ENCODE results near the gene SLC43A1.

The SLC43A1 gene

GRCh38 chr11:57513911-57514537, 1.5 kb downstream of the SLC43A1 start:
- H3K4me1 ChIP-seq, result peaks cover 10% of the 10 kb centered on the region
- peak in 1 of 2 experiments; percentile 59 for DNase-seq (ENCODE audit: low spot score in 2 of 2)
- H3K9me3 ChIP-seq, result no peaks in the 10 kb centered on the region
- peak overlapping the region; percentile 83 for H3K4me3 ChIP-seq
- peaks cover 7% of the 10 kb centered on the region for H3K36me3 ChIP-seq (replicated peaks)
- H3K27me3 ChIP-seq (ENCODE audit: low read depth), result no peaks in the 10 kb centered on the region
- in situ Hi-C loops (cut with MboI; ENCODE audit: low sequenced_read_pairs), result no loop called here

GRCh38 chr11:57513452-57513795, 2.1 kb downstream of the SLC43A1 start:
- Histone ChIP-seq H3K9me3 (no peaks in the 10 kb centered on the region), H3K4me1 (peaks cover 10% of the 10 kb centered on the region), H3K27me3 (ENCODE audit: low read depth) (no peaks in the 10 kb centered on the region), H3K36me3 (replicated peaks) (peaks cover 7% of the 10 kb centered on the region), H3K4me3 (peak overlapping the region; percentile 83)
- in situ Hi-C loops (cut with MboI; ENCODE audit: low sequenced_read_pairs), result no loop called here
- DNase-seq (ENCODE audit: low spot score in 2 of 2), result no peak

GRCh38 chr11:57512646-57513451, 2.7 kb downstream of the SLC43A1 start:
- DNase-seq (ENCODE audit: low spot score in 2 of 2), result no peak
- H3K27me3 ChIP-seq (ENCODE audit: low read depth), result no peaks in the 10 kb centered on the region
- H3K4me1 ChIP-seq, result peaks cover 10% of the 10 kb centered on the region
- peak overlapping the region; percentile 83 for H3K4me3 ChIP-seq
- H3K9me3 ChIP-seq, result no peaks in the 10 kb centered on the region
- in situ Hi-C loops (cut with MboI; ENCODE audit: low sequenced_read_pairs), result no loop called here
- H3K36me3 ChIP-seq (replicated peaks), result peaks cover 7% of the 10 kb centered on the region

GRCh38 chr11:57511741-57512430, 3.6 kb downstream of the SLC43A1 start:
- Histone ChIP-seq H3K36me3 (replicated peaks) (peaks cover 14% of the 10 kb centered on the region), H3K27me3 (ENCODE audit: low read depth) (no peaks in the 10 kb centered on the region), H3K4me1 (peaks cover 10% of the 10 kb centered on the region), H3K9me3 (no peaks in the 10 kb centered on the region), H3K4me3 (no peak overlapping the region)
- no peak for DNase-seq (ENCODE audit: low spot score in 2 of 2)
- in situ Hi-C loops (cut with MboI; ENCODE audit: low sequenced_read_pairs), result no loop called here

- Histone ChIP-seq H3K27me3 (ENCODE audit: low read depth) (no peaks in the 10 kb centered on the region), H3K36me3 (replicated peaks) (peaks cover 34% of the 10 kb centered on the region), H3K9me3 (no peaks in the 10 kb centered on the region), H3K4me1 (peaks cover 5% of the 10 kb centered on the region), H3K4me3 (no peak overlapping the region)
- DNase-seq (ENCODE audit: low spot score in 2 of 2), result no peak
- in situ Hi-C loops (cut with MboI; ENCODE audit: low sequenced_read_pairs), result no loop called here
Observed at GRCh38 chr11:57508341-57509170, 6.9 kb downstream of the SLC43A1 start.

- no peaks in the 10 kb centered on the region for H3K27me3 ChIP-seq (ENCODE audit: low read depth)
- DNase-seq (ENCODE audit: low spot score in 2 of 2), result no peak
- in situ Hi-C loops (cut with MboI; ENCODE audit: low sequenced_read_pairs), result no loop called here
- H3K4me1 ChIP-seq, result peaks cover 4% of the 10 kb centered on the region
- peaks cover 27% of the 10 kb centered on the region for H3K36me3 ChIP-seq (replicated peaks)
- no peak overlapping the region for H3K4me3 ChIP-seq
- no peaks in the 10 kb centered on the region for H3K9me3 ChIP-seq
Observed at GRCh38 chr11:57506522-57506921, 9.0 kb downstream of the SLC43A1 start.

GRCh38 chr11:57504511-57504910, 11.0 kb downstream of the SLC43A1 start:
- in situ Hi-C loops (cut with MboI; ENCODE audit: low sequenced_read_pairs), result no loop called here
- no peaks in the 10 kb centered on the region for H3K9me3 ChIP-seq
- DNase-seq (ENCODE audit: low spot score in 2 of 2), result no peak
- peaks cover 33% of the 10 kb centered on the region for H3K36me3 ChIP-seq (replicated peaks)
- peaks cover 5% of the 10 kb centered on the region for H3K4me1 ChIP-seq
- no peak overlapping the region for H3K4me3 ChIP-seq
- no peaks in the 10 kb centered on the region for H3K27me3 ChIP-seq (ENCODE audit: low read depth)

- Histone ChIP-seq H3K36me3 (replicated peaks) (peaks cover 42% of the 10 kb centered on the region), H3K9me3 (no peaks in the 10 kb centered on the region), H3K27me3 (ENCODE audit: low read depth) (no peaks in the 10 kb centered on the region), H3K4me1 (peaks cover 8% of the 10 kb centered on the region), H3K4me3 (no peak overlapping the region)
- no peak for DNase-seq (ENCODE audit: low spot score in 2 of 2)
- in situ Hi-C loops (cut with MboI; ENCODE audit: low sequenced_read_pairs), result no loop called here
Observed at GRCh38 chr11:57502870-57503269, 12.6 kb downstream of the SLC43A1 start.

- peaks cover 8% of the 10 kb centered on the region for H3K4me1 ChIP-seq
- H3K9me3 ChIP-seq, result no peaks in the 10 kb centered on the region
- in situ Hi-C loops (cut with MboI; ENCODE audit: low sequenced_read_pairs), result no loop called here
- no peak for DNase-seq (ENCODE audit: low spot score in 2 of 2)
- H3K4me3 ChIP-seq, result no peak overlapping the region
- peaks cover 43% of the 10 kb centered on the region for H3K36me3 ChIP-seq (replicated peaks)
- no peaks in the 10 kb centered on the region for H3K27me3 ChIP-seq (ENCODE audit: low read depth)
Observed at GRCh38 chr11:57502376-57502775, 13.1 kb downstream of the SLC43A1 start.

GRCh38 chr11:57501953-57502352, 13.5 kb downstream of the SLC43A1 start:
- Histone ChIP-seq H3K4me3 (no peak overlapping the region), H3K27me3 (ENCODE audit: low read depth) (no peaks in the 10 kb centered on the region), H3K36me3 (replicated peaks) (peaks cover 42% of the 10 kb centered on the region), H3K9me3 (no peaks in the 10 kb centered on the region), H3K4me1 (peaks cover 8% of the 10 kb centered on the region)
- in situ Hi-C loops (cut with MboI; ENCODE audit: low sequenced_read_pairs), result no loop called here
- DNase-seq (ENCODE audit: low spot score in 2 of 2), result no peak

- peaks cover 8% of the 10 kb centered on the region for H3K4me1 ChIP-seq
- DNase-seq (ENCODE audit: low spot score in 2 of 2), result no peak
- H3K27me3 ChIP-seq (ENCODE audit: low read depth), result no peaks in the 10 kb centered on the region
- in situ Hi-C loops (cut with MboI; ENCODE audit: low sequenced_read_pairs), result no loop called here
- no peak overlapping the region for H3K4me3 ChIP-seq
- peaks cover 38% of the 10 kb centered on the region for H3K36me3 ChIP-seq (replicated peaks)
- H3K9me3 ChIP-seq, result no peaks in the 10 kb centered on the region
Observed at GRCh38 chr11:57500926-57501325, 14.6 kb downstream of the SLC43A1 start.

- H3K9me3 ChIP-seq, result no peaks in the 10 kb centered on the region
- H3K36me3 ChIP-seq (replicated peaks), result peaks cover 41% of the 10 kb centered on the region
- H3K27me3 ChIP-seq (ENCODE audit: low read depth), result no peaks in the 10 kb centered on the region
- in situ Hi-C loops (cut with MboI; ENCODE audit: low sequenced_read_pairs), result no loop called here
- H3K4me1 ChIP-seq, result peaks cover 8% of the 10 kb centered on the region
- no peak for DNase-seq (ENCODE audit: low spot score in 2 of 2)
- H3K4me3 ChIP-seq, result no peak overlapping the region
Observed at GRCh38 chr11:57500515-57500914, 15.0 kb downstream of the SLC43A1 start.

- in situ Hi-C loops (cut with MboI; ENCODE audit: low sequenced_read_pairs), result no loop called here
- Histone ChIP-seq H3K36me3 (replicated peaks) (peaks cover 39% of the 10 kb centered on the region), H3K27me3 (ENCODE audit: low read depth) (no peaks in the 10 kb centered on the region), H3K4me1 (peaks cover 8% of the 10 kb centered on the region), H3K9me3 (no peaks in the 10 kb centered on the region), H3K4me3 (no peak overlapping the region)
- no peak for DNase-seq (ENCODE audit: low spot score in 2 of 2)
Observed at GRCh38 chr11:57499983-57500461, 15.5 kb downstream of the SLC43A1 start.

Measured in HAP-1 (cell line).